ENCODE measurements around the gene PLCH2.

DNA sequence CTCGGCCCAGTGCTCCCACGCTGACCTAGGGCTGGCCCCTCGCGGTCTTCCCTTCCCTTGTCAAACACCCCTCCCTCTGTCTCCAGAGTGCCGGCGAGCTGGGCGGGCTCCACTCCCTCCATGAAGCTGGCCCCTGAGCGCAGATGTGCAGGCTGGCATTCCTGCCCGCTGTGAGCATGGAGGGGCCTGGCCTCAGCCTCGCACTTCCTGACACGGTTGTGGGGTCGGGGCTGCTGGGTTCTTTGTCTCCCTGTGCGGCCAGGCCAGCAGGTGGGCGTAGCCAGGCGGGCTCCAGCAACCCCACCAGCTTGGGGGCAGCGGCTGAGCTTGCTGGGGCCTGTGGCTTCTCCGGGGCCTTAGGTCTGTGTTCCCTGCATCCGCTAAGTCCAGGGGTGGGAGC, 49.5 kb upstream of the PLCH2 start:
- TF ChIP-seq CTCF (conservative IDR thresholded peaks at IDR 0.05; ENCODE audit: low read length) (no peak), EZH2phosphoT487 (IDR thresholded peaks at IDR 0.05; ENCODE audit: borderline replicate concordance, low read depth, low read length) (no peak)
